ENCODE measurements around the gene MYO1H. TPM values are rescaled to one million over a fixed set of nuclear protein-coding genes. Genes with fewer than 3 reads are reported as not detected.
A peak's percentile ranks its signal among the peaks of the same experiment; 100 is the strongest.

Gene MYO1H
- total RNA-seq, 1 donor from 2014 or later = not detected

DNA sequence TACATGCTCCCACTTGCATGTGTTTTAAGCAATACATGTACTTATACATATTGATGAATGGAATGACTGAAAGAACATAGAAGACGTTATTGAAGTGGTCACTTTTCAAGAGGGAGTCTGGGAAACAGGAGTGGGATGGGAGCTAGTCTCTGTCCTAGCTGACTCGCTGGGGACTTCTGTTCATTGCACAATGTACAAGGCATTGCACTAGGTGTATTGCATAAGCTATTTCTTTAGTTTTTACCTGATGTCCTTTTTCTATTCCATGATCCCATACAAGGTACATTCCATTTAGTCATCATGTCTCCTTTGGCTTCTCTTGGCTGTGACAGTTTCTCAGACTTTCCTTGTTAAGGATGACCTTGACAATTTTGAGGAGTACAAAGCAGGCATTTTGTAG lies 4.0 kb upstream of the MYO1H start:
- peak; percentile 30 for ATAC-seq
- no peak for DNase-seq (ENCODE audit: low spot score)

- ATAC-seq (no peak), DNase-seq (ENCODE audit: low spot score) (no peak)
These were observed 2.3 kb upstream of the MYO1H start for GRCh38 chr12:109345428-109345827.

DNA sequence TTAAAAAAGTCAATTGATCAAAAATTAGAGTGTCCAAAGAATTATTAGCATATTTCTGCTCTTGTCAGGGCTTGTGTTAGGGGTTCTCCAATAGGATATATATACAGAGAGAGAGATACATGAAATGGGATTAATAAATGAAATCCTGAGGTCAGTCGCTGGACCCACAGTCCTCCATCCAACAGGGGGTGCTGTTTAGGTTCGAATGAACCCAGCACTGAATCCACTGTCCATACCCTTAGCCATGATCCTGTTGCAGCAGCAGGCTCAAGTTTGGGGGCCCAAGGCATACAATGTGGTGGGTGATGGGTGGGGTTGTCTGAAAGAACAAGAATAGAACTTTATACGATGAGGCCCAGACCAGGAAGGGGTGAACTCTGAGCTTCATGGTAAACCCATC lies 780 bp upstream of the MYO1H start:
- ATAC-seq (no peak), DNase-seq (ENCODE audit: low spot score) (no peak)

- ATAC-seq = no peak
These were observed 4.5 kb downstream of the MYO1H start for GRCh38 chr12:109352184-109352583.

GRCh38 chr12:109356577-109356976 lies 8.9 kb downstream of the MYO1H start:
- no peak for ATAC-seq
- DNase-seq (ENCODE audit: low spot score) = no peak

More at GRCh38 chr12:109352184-109352583, 4.5 kb downstream of the MYO1H start:
- DNase-seq (ENCODE audit: low spot score) = no peak

DNA sequence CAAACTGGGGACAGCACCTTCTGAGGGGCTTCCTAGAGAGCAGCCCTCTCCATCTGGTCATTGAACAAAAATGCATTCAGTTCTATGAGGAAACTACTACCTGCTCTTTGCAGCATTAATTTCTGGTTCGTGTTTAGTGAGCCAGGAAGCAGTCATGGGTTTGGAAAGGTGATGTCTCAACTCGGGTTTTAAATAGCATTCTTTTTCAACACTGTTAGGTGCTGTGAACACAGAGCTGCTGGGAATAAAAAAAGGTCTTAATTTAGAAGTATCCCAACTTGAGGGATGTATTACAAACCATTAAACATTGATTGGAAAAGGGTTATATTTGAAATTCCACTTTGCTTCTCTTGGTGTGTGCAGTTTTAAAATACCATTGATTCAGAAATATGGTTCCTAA lies 9.3 kb downstream of the MYO1H start:
- DNase-seq (ENCODE audit: low spot score) (no peak), ATAC-seq (no peak)

DNA sequence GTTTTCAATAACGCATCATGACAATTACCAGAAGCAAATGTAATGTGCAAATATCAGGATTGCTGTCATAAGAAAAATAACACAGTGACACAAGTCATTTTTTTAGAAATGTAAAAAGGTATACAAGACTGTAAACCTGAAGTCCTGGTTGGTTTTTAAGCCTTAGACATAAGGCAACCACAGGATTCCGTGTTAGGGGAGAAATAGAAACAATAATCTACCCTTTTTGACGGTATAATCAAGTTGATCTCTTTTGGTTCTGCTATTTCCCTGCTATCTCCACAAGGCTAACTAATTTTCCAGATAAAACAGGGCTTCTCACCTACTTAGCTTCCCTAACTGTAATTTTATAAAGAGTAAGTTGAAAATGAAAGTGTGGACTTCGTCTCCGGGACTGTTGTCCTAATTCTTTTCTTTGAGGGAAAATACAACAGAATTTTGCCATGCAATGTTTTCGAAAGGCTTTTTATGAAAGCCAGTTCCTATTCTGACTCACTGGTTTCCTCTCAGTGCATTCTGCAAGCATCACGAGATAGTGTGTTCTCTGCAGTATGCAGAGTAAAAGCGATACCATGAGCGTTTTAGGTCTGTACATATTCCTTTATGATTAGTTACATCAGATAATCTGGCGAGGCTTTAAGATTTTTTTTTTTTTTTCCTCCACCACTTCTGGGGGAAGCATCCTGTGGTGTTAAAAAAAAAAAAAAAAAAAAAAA lies 10.6 kb downstream of the MYO1H start:
- DNase-seq (ENCODE audit: low spot score) (no peak), ATAC-seq (peak; percentile 21)

- DNase-seq (ENCODE audit: low spot score) (no peak), ATAC-seq (no peak)
These were observed 11.5 kb downstream of the MYO1H start for GRCh38 chr12:109359131-109359690.

DNA sequence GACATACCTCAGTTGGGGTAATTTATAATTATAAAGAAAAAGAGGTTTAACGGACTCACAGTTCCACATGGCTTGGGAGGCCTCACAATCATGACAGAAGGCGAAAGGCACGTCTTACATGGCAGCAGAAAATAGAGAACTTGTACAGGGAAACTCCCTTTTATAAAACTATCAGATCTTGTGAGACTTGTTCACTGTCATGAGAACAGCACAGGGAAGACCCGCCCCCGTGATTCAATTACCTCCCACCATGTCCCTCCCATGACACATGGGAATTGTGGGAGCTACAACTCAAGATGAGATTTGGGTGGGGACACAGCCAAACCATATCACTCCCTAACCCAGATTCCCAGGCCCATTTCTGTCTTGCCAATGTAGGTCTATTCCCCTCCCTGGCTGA lies 22.1 kb downstream of the MYO1H start:
- DNase-seq (ENCODE audit: low spot score) (no peak), ATAC-seq (no peak)

DNA sequence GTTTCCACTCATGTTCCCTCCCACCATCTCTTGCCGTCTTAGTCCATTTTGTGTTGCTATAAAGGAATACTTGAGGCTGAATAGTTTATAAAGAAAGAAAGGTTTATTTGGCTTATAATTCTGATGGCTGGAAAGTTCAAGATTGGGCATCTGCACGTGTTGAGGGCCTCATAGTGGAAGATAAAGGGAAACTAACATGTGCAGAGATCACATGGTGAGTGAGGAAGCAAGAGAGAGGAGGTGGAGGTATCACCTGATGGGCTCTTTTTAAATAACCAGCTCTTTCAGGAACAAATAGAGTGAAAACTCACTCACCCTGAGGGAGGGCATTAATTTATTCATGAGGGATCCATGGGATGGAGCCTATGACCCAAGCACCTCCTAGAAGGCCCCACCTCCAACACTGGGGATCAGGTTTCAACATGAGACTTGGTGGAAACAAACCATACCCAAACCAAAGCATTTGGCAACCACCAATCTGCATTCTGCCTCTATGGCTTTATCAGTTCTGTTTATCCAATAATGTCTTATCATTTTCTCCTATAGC lies 29.5 kb downstream of the MYO1H start:
- ATAC-seq = no peak

GRCh38 chr12:109378569-109378968 lies 30.9 kb downstream of the MYO1H start:
- ATAC-seq = no peak
- no peak for DNase-seq (ENCODE audit: low spot score)

More for the DNA sequence above, 29.5 kb downstream of the MYO1H start:
- DNase-seq (ENCODE audit: low spot score) = no peak

DNA sequence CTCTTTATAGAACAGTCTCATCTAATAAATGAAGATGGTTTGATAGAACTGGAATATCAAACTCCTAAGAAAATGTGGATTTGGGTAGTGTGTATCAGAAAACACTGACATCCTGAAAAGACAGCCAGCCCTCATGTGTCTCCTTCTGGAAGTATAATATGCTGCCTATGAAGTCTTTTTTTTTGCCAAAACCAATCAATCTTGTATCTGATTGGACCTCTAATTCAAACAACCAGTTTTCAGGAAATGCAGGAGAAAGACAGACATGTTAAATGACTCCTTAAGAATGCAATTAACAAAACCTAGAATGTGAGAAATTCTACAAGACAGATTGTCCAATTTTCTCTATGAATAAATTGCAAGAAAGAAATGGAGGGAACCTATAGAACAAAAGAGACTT lies 34.3 kb downstream of the MYO1H start:
- no peak for ATAC-seq
- DNase-seq (ENCODE audit: low spot score) = no peak

- DNase-seq (ENCODE audit: low spot score) (no peak), ATAC-seq (no peak)
These were observed 35.5 kb downstream of the MYO1H start for GRCh38 chr12:109383240-109383639.

DNA sequence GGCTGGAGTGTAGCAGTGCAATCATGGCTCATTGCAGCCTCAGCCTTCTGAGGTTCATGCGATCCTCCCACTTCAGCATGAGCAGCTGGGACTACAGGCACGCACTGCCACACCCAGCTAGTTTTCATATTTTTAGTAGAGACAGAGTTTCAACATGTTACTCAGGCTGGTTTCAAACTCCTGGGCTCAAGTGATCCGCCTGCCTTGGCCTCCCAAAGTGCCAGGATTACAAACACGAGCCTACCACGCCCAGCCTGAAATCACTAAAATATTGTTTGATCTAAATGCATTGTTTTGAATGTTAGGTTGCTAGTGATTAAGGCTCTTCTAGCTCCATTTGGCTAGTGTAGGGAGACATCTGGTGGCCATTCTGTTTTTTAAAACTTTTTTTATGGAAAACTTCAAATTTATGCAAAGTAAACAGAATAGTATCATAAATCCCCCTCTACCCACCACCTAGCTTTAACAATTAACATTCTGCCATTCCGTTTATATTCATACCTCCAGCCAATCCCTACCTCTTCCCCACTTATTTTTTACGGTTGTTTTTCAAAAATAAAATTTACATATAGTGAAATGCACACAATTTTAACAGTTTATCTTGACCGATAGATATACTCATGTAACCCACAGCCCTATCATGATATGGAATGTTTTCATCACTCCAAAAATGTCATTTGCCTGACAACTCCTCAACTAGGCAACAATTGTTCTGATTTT lies 37.8 kb downstream of the MYO1H start:
- ATAC-seq = peak; percentile 80
- DNase-seq (ENCODE audit: low spot score) = no peak

DNA sequence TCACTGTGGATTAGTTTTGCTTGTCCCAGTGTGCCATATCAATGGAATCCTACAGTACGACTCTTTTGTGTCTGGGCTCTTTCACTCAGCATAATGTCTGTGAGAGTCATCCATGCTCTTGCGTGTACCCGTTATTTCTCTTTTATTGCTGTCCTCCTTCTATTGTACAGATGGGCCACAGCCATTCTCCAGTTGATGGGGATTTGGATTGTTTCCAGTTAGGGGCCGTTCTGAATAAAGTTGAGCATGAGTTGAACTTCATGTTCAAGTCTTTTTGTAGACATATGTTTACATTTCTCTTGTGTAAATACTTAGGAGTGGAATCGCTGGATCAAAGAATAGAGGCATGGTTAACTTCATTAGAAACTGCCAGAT lies 38.3 kb downstream of the MYO1H start:
- DNase-seq (ENCODE audit: low spot score) = no peak
- no peak for ATAC-seq

DNA sequence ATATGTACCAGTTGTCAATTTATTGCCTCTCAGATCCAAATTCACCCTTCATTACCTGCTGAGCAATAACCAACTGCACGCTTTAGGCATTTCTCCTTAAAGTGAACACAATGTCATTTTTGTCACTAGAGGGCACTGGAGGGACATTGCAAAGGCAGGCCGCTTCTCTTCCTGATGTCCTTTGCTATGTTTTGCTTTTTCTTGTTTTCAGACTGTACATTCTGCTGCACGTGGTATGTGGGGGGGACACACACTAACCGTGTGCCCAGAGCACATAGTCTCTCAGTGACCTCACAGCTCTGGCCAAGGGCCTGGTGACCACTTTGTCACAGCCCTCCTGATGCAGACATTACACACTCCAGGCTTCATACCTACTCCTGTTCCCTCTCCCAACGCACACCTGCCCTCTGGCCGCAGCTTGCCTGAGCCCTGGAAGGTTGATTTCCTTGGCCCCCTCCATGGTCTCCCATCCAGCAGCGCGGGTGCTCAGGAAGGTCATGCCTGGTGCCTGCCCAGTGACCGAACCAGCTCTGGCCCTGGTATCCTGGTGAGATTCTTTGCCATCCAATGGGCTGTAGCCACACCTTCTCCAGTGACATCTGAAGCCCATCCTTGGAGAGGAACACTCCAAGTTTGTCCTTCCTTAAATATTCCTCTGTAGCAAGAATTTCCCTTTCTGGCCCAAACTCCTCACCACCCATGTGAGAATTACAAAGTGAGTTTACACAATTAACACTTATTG lies 39.9 kb downstream of the MYO1H start:
- DNase-seq (ENCODE audit: low spot score) = no peak
- peak; percentile 86 for ATAC-seq

DNA sequence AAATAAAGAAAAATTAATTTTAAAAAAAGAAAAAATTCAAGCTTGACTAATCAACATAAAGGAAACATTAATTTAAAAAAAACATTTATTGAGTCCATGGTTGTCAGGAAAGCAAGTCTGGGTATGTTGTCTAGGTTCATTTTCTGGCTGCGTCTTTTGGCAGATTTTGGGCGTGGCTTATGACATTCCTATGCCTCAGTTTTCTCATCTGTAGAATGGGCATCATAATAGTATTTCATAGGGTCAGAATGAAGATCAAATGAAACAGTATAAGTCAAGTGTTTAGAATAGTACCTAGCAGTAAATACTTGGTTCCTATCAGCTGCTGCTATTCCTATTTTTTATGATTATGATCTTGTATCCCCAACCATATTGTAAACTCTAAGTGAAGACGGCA lies 40.5 kb downstream of the MYO1H start:
- DNase-seq (ENCODE audit: low spot score) (no peak), ATAC-seq (no peak)

- no peak for ATAC-seq
These were observed 41.4 kb downstream of the MYO1H start for GRCh38 chr12:109389146-109389545.

DNA sequence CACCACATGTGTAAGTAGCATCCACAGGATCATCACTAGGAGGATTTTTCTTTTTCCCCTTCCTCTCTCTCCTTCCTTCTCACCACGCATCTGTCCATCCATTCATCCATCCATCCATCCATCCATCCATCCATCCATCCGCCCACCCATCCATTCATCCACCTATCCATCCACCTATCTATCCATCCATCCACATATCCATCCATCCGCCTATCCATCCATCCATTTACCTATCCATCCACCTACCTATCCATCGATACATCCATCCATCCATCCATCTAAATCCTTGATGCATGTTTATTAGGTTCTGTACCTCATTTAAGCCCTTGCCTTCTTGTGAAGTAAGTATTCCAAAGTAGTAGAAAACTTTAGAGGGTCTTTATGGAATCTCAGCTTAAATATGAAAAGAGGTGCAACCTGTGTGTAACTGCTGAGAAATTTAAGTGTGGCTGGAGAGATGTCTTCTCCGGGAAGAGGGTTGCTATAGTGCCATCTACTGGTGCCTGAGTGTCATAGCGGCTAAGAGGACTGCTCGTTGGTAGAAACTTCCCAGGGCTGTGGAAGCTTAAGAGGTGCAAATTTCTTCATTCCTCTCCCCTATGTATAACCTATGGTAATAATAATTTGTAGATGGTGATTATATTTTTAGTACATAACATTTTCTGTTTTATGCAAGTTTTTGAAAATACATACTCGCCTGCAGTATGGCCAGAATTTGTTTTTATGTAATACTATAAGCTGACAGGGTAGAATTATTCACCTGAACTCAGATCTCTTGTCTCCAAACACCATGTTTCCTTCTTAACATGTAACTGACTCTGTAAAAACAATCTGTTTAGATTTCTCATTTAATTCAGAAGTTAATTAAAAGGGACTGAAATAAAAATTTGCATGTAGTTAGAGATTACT lies 46.0 kb downstream of the MYO1H start:
- peak; percentile 99 for ATAC-seq
- DNase-seq (ENCODE audit: low spot score) = no peak

More at GRCh38 chr12:109389146-109389545, 41.4 kb downstream of the MYO1H start:
- no peak for DNase-seq (ENCODE audit: low spot score)

- no peak for DNase-seq (ENCODE audit: low spot score)
- no peak for ATAC-seq
These were observed 47.2 kb downstream of the MYO1H start for GRCh38 chr12:109394891-109395290.
